IgD-negative memory B cell (primary cell): ENCODE results near the gene DNAJC3. TPM values are rescaled to one million over a fixed set of nuclear protein-coding genes. Genes with fewer than 3 reads are reported as not detected.

Experiments used
- polyA plus RNA-seq: library from polyadenylated mRNA; unstranded; fragments of 300-500 nt; fragmentation: Illumina TruSeq; gene quantifications from one replicate; pipeline ENCODE4 v1.2.3, GENCODE V29; 2021

The DNAJC3 gene
- polyA plus RNA-seq, 1 donor from 2014 or later = 11.2 TPM

Other genes with a start within 250 kb of the DNAJC3 start
- not detected for gene CLDN10, start 124.4 kb upstream of the DNAJC3 start, polyA plus RNA-seq
- not detected for gene DZIP1, start 32.4 kb upstream of the DNAJC3 start, polyA plus RNA-seq